HEK293 (cell line): ENCODE results near the gene UNK.
"Not testable (repeated sequence)": the region's sequence is repeated elsewhere in the genome, so short reads cannot be mapped to it uniquely, and the experiment has no call there.

ENCODE experiments used
- CTCF ChIA-PET: fragments of 350-600 bp; formaldehyde crosslinking; extraction: SDS; loops from one replicate; lab custom pipeline; 2021; ENCODE audit warnings: antibody characterized with exemption; lab: Yijun Ruan, JAX
- POLR2A ChIA-PET: fragments of 300-600 bp; formaldehyde crosslinking; extraction: SDS; loops from one replicate; lab custom pipeline; 2020; ENCODE audit warnings: antibody characterized with exemption, inconsistent platforms; lab: Yijun Ruan, JAX
- H3K27ac ChIP-seq: fragments of 200-500 bp; sonication (Bioruptor generic); 2 replicates; pipeline ENCODE4 v1.5.1; 2014; ENCODE audit warnings: low read depth, low read length, control low read depth, inconsistent platforms; ENCODE audit errors: extremely low read depth
- H3K36me3 ChIP-seq, 2 experiments: fragments of 200-500 bp in 1 of 2; sonication (Bioruptor generic) in 1 of 2; 1 replicate in 1 of 2; 2 replicates in 1 of 2; pipeline ENCODE4 v1.5.1; 2014 to 2017; ENCODE audit warnings: inconsistent platforms in 2 of 2, low read length in 2 of 2; ENCODE audit not compliant: control insufficient read depth in 2 of 2, insufficient read depth in 1 of 2
- H3K4me1 ChIP-seq: fragments of 200-500 bp; sonication (Bioruptor generic); 2 replicates; pipeline ENCODE4 v1.5.1; 2014; ENCODE audit warnings: mild to moderate bottlenecking, low read length, inconsistent platforms; ENCODE audit not compliant: control insufficient read depth, insufficient read depth
- H3K4me3 ChIP-seq: 2 replicates; pipeline ENCODE4 v1.5.1; 2011; ENCODE audit warnings: low read depth, mild to moderate bottlenecking, control low read depth, low read length, moderate library complexity
- H3K9me3 ChIP-seq: fragments of 200-500 bp; sonication (Bioruptor generic); 2 replicates; pipeline ENCODE4 v1.5.1; 2014; ENCODE audit warnings: low read depth, low read length, inconsistent platforms; ENCODE audit not compliant: control insufficient read depth, insufficient read depth
- CTCF ChIP-seq: fragments of 450-650 bp; formaldehyde crosslinking; IDR thresholded peaks from 2 replicates; pipeline ENCODE4 v1.5.1; 2016; ENCODE audit warnings: missing biosample characterization, missing genetic modification characterization
- EGR2 ChIP-seq: fragments of 450-650 bp; formaldehyde crosslinking; IDR thresholded peaks from 2 replicates; pipeline ENCODE4 v1.5.1; 2016; ENCODE audit warnings: low read depth, missing biosample characterization, missing genetic modification characterization
- GFI1B ChIP-seq: fragments of 450-650 bp; formaldehyde crosslinking; IDR thresholded peaks from 2 replicates; pipeline ENCODE4 v1.5.1; 2016; ENCODE audit warnings: missing biosample characterization, missing genetic modification characterization
- INSM2 ChIP-seq: fragments of 450-650 bp; formaldehyde crosslinking; IDR thresholded peaks from 2 replicates; pipeline ENCODE4 v1.5.1; 2016; ENCODE audit warnings: missing biosample characterization, missing genetic modification characterization
- SP2 ChIP-seq: fragments of 450-650 bp; formaldehyde crosslinking; IDR thresholded peaks from 2 replicates; pipeline ENCODE4 v1.5.1; 2016; ENCODE audit warnings: missing biosample characterization, missing genetic modification characterization
- ZFP37 ChIP-seq: fragments of 450-650 bp; formaldehyde crosslinking; IDR thresholded peaks from 2 replicates; pipeline ENCODE4 v1.5.1; 2016; ENCODE audit warnings: missing biosample characterization, missing genetic modification characterization
- ZNF138 ChIP-seq: fragments of 450-650 bp; formaldehyde crosslinking; IDR thresholded peaks from 2 replicates; pipeline ENCODE4 v1.5.1; 2016; ENCODE audit warnings: missing biosample characterization, missing genetic modification characterization, borderline replicate concordance
- ZNF174 ChIP-seq: fragments of 450-650 bp; formaldehyde crosslinking; IDR thresholded peaks from 2 replicates; pipeline ENCODE4 v1.5.0; 2017; ENCODE audit warnings: missing biosample characterization, mild to moderate bottlenecking, missing genetic modification characterization
- ZNF23 ChIP-seq: fragments of 450-650 bp; formaldehyde crosslinking; IDR thresholded peaks from 2 replicates; pipeline ENCODE4 v1.5.1; 2016; ENCODE audit warnings: missing biosample characterization, missing genetic modification characterization, borderline replicate concordance
- ZNF341 ChIP-seq: fragments of 450-650 bp; formaldehyde crosslinking; IDR thresholded peaks from 2 replicates; pipeline ENCODE4; 2016; ENCODE audit warnings: low read depth, missing biosample characterization, missing genetic modification characterization
- ZNF600 ChIP-seq: fragments of 450-650 bp; formaldehyde crosslinking; IDR thresholded peaks from 2 replicates; pipeline ENCODE4 v1.5.1; 2016; ENCODE audit warnings: missing biosample characterization, missing genetic modification characterization
- ZNF654 ChIP-seq: fragments of 450-650 bp; formaldehyde crosslinking; IDR thresholded peaks from 2 replicates; pipeline ENCODE4 v1.5.1; 2016; ENCODE audit warnings: low read depth, missing biosample characterization, missing genetic modification characterization
- ZNF664 ChIP-seq: fragments of 450-650 bp; formaldehyde crosslinking; IDR thresholded peaks from 2 replicates; pipeline ENCODE4 v1.5.1; 2016; ENCODE audit warnings: missing biosample characterization, missing genetic modification characterization

UNK gene

DNA sequence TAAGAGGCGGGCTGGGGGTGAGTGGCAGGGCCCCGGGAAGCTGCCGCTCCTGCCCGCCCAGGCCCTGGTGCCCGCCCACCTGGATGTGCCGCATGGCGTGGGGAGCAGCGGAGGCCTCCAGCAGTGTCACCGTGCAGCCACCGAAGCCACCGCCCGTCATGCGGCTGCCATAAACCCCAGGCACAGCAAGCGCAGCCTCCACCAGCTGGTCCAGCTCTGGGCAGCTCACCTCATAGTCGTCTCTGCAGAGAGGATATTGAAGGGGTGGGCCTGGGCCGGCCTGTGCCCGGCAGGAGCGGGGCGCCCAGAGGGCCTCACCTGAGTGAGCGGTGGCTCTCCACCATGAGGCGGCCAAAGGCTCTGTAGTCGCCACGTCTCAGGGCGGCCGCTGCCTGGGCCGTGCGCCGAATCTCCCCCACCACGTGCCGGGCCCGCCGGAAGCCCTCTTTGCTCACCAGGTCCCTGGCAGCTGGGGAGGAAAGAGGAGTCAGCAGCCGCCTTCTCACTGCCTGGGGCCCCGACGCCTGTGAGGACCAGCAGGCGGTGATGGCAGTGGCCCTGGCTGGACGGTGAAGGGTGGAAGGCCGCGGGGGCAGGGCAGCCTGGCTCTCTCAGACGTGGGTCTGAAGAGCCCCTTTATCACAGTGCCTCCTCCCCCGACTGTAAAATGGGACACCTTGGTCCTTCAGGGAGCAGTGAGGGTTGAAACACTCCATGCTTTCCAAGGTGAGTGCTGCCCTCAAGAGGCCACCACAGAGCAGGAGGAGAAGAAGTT lies 26.3 kb upstream of the UNK start:
- peaks cover 9 to 24% of the 10 kb centered on the region in 2 experiments; a peak in 2 of 3 replicates for H3K36me3 ChIP-seq
- no peaks in the 10 kb centered on the region for H3K4me1 ChIP-seq
- H3K27ac ChIP-seq: no peak overlapping the region
- CTCF ChIA-PET: interaction anchor here (0.6 to 11.0 kb wide), 5 partner anchors 8 to 108 kb away, joined by 3 to 170 read pairs (median 3); no protein-coding TSS in a partner anchor
- H3K4me3 ChIP-seq: no peak overlapping the region
- no peaks in the 10 kb centered on the region for H3K9me3 ChIP-seq
- POLR2A ChIA-PET: interaction anchor here (1.7 kb wide), 1 partner anchor 22 kb away, joined by 5 read pairs; a partner anchor contains a TSS
- TF ChIP-seq EGR2 (tag by site-specific recombination): peak; percentile 44; the same call in 1 of the 2 replicates
- TF ChIP-seq ZNF23: no peak
- TF ChIP-seq ZNF654 (tag by site-specific recombination): 0 out of 2 replicates have a peak, but pooled peaks have one; percentile 15
- TF ChIP-seq CTCF: peak; percentile 77

- no peak for TF ChIP-seq ZNF341 (tag by site-specific recombination)
- TF ChIP-seq GFI1B: no peak
- peak; percentile 52; the same call in 1 of the 2 replicates for TF ChIP-seq ZNF600 (tag by site-specific recombination)
- TF ChIP-seq ZFP37 (tag by site-specific recombination): no peak
- peak; percentile 22; the same call in 1 of the 2 replicates for TF ChIP-seq SP2 (tag by site-specific recombination)
- no peak for TF ChIP-seq INSM2 (tag by site-specific recombination)
- no peak for TF ChIP-seq ZNF138 (tag by site-specific recombination)
- TF ChIP-seq ZNF174: no peak
- H3K4me1 ChIP-seq: no peaks in the 10 kb centered on the region; the same call in 1 of the 2 replicates
- H3K4me3 ChIP-seq: no peak overlapping the region
- ChIA-PET POLR2A (interaction anchor here (12.0 kb wide), 1 partner anchor 17 kb away, joined by 234 read pairs; a partner anchor contains a TSS), CTCF (interaction anchor here (0.6 to 11.0 kb wide), 11 partner anchors 9 to 158 kb away, joined by 3 to 170 read pairs (median 3); partner anchors contain the start of gene SMIM5)
- H3K9me3 ChIP-seq: no peaks in the 10 kb centered on the region
- H3K36me3 ChIP-seq: peaks cover 9 to 25% of the 10 kb centered on the region in 2 experiments; a peak in 2 of 3 replicates
- no peak overlapping the region for H3K27ac ChIP-seq
Observed at GRCh38 chr17:75759457-75759856, 25.1 kb upstream of the UNK start.

DNA sequence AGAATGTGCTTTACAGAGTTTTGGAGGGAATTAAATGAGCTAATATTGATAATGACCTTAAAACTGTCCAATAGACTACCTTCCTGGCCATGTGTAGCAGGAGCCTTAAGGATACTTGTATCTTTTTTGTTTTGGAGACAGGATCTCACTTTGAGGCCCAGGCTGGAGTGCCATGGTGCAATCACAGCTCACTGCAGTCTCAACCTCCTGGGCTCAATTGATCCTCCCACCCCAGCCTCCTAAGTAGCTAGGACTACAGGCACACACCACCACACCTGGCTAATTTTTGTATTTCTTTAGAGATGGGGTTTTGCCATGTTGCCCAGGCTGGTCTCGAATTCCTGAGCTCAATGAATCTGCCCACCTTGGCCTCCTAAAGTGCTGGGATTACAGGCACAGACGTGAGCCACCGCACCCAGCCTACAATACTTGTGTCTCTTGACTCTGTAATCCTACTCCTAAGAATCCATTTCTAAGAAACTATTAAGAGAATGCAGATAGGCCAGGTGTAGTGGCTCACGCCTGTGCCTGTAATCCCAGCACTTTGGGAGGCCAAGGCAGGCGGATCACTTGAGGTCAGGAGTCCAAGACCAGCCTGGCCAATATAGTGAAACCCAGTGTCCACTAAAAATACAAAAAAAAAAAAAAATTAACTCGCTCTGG lies 24.5 kb upstream of the UNK start:
- not testable (repeated sequence) for H3K4me3 ChIP-seq, H3K9me3 ChIP-seq, H3K27ac ChIP-seq, H3K4me1 ChIP-seq
- H3K36me3 ChIP-seq: peaks cover 9 to 25% of the 10 kb centered on the region in 2 experiments; a peak in 2 of 3 replicates
- POLR2A ChIA-PET: interaction anchor here (12.0 kb wide), 1 partner anchor 16 kb away, joined by 234 read pairs; a partner anchor contains a TSS
- CTCF ChIA-PET: interaction anchor here (0.6 to 11.0 kb wide), 10 partner anchors 10 to 887 kb away, joined by 3 to 170 read pairs (median 4); partner anchors contain the start of gene SMIM5
- TF ChIP-seq ZNF664 (tag by site-specific recombination): 0 out of 2 replicates have a peak, but pooled peaks have one; percentile 30
